Astrocyte (in vitro differentiated cells and primary cell): ENCODE results near the gene SHC3. TPM values are rescaled to one million over a fixed set of nuclear protein-coding genes. Genes with fewer than 3 reads are reported as not detected.

Source experiments
- DNase-seq: peaks from one replicate; pipeline ENCODE4 v3.0.0-alpha.2; 2010; ENCODE audit warnings: low read depth
- FAIRE-seq: peaks from 2 replicates; lab custom pipeline; 2011; peaks lifted over from hg19 to GRCh38; lab: Jason Lieb, UNC
- H2AFZ ChIP-seq: 2 replicates; pipeline ENCODE4 v1.6.0; 2012; ENCODE audit warnings: low read depth, low read length, inconsistent platforms
- H3K27ac ChIP-seq: 2 replicates; pipeline ENCODE4 v1.5.1; 2011; ENCODE audit warnings: low read depth, low read length, inconsistent platforms
- H3K27me3 ChIP-seq: 2 replicates; pipeline ENCODE4 v1.6.0; 2011; ENCODE audit warnings: low read length, inconsistent platforms; ENCODE audit not compliant: insufficient read depth
- H3K36me3 ChIP-seq: 2 replicates; pipeline ENCODE4 v1.5.1; 2011; ENCODE audit warnings: low read length, inconsistent platforms; ENCODE audit not compliant: insufficient read depth
- H3K4me1 ChIP-seq: 2 replicates; pipeline ENCODE4 v1.5.1; 2011; ENCODE audit warnings: low read length, inconsistent platforms; ENCODE audit not compliant: insufficient read depth
- H3K4me2 ChIP-seq: 2 replicates; pipeline ENCODE4 v1.6.0; 2012; ENCODE audit warnings: low read length, inconsistent platforms
- H3K4me3 ChIP-seq: 2 replicates; pipeline ENCODE4 v1.5.1; 2011; ENCODE audit warnings: low read depth, mild to moderate bottlenecking, low read length, inconsistent platforms; ENCODE audit not compliant: insufficient read depth
- H3K79me2 ChIP-seq: 2 replicates; pipeline ENCODE4 v1.6.0; 2012; ENCODE audit warnings: mild to moderate bottlenecking, low read length, inconsistent platforms; ENCODE audit not compliant: insufficient read depth
- H3K9ac ChIP-seq: 2 replicates; pipeline ENCODE4 v1.6.0; 2012; ENCODE audit warnings: mild to moderate bottlenecking, low read length, inconsistent platforms
- H3K9me3 ChIP-seq: 2 replicates; pipeline ENCODE4 v1.5.1; 2012; ENCODE audit warnings: low read depth, mild to moderate bottlenecking, low read length, inconsistent platforms; ENCODE audit not compliant: insufficient read depth
- H4K20me1 ChIP-seq: 2 replicates; pipeline ENCODE4 v1.6.0; 2012; ENCODE audit warnings: low read length, inconsistent platforms; ENCODE audit not compliant: insufficient read depth
- H3K27ac Mint-ChIP-seq: one replicate; pipeline ENCODE4 v1.8.0; 2021; ENCODE audit warnings: mild to moderate bottlenecking, mixed read lengths; ENCODE audit not compliant: unreplicated experiment
- H3K27me3 Mint-ChIP-seq: one replicate; pipeline ENCODE4 v1.8.0; 2021; ENCODE audit warnings: low read depth, mixed read lengths; ENCODE audit not compliant: unreplicated experiment
- H3K36me3 Mint-ChIP-seq: one replicate; pipeline ENCODE4 v1.8.0; 2021; ENCODE audit warnings: low read depth, mixed read lengths; ENCODE audit not compliant: unreplicated experiment
- H3K4me1 Mint-ChIP-seq: one replicate; pipeline ENCODE4 v1.8.0; 2021; ENCODE audit warnings: low read depth, mixed read lengths; ENCODE audit not compliant: unreplicated experiment
- H3K4me3 Mint-ChIP-seq: one replicate; pipeline ENCODE4 v1.8.0; 2021; ENCODE audit warnings: mild to moderate bottlenecking, moderate library complexity, mixed read lengths; ENCODE audit not compliant: unreplicated experiment
- H3K9me3 Mint-ChIP-seq: one replicate; pipeline ENCODE4 v1.8.0; 2021; ENCODE audit warnings: mild to moderate bottlenecking, mixed read lengths; ENCODE audit not compliant: unreplicated experiment
- CTCF ChIP-seq: IDR thresholded peaks from 2 replicates; pipeline ENCODE4 v1.5.1; 2011; ENCODE audit warnings: low read depth, mild to moderate bottlenecking, inconsistent platforms, low read length, moderate library complexity; ENCODE audit not compliant: insufficient read depth
- EZH2 ChIP-seq: IDR thresholded peaks from 2 replicates; pipeline ENCODE4 v1.6.1; 2012; ENCODE audit warnings: mild to moderate bottlenecking, low read length, inconsistent platforms; ENCODE audit not compliant: insufficient read depth
- total RNA-seq: library from RNA; stranded (reverse); gene quantifications from 2 replicates; pipeline ENCODE4 v1.2.1, GENCODE V29; 2021

SHC3 gene
- total RNA-seq, 1 donor from 2014 or later: 4.6 TPM

- no peak for FAIRE-seq
- H3K4me1 ChIP-seq: no peaks in the 10 kb centered on the region
- Mint-ChIP-seq H3K9me3 (peaks cover 3% of the 10 kb centered on the region), H3K27ac (no peak overlapping the region), H3K4me1 (no peaks in the 10 kb centered on the region), H3K4me3 (no peak overlapping the region), H3K27me3 (no peaks in the 10 kb centered on the region), H3K36me3 (no peaks in the 10 kb centered on the region)
- H3K4me3 ChIP-seq: no peak overlapping the region
- no peak for DNase-seq
- peaks cover 4% of the 10 kb centered on the region for H4K20me1 ChIP-seq
- H3K9me3 ChIP-seq: no peaks in the 10 kb centered on the region
- TF ChIP-seq CTCF (no peak), EZH2 (no peak)
- H3K27ac ChIP-seq: no peak overlapping the region
- no peak overlapping the region for H3K9ac ChIP-seq
- H3K36me3 ChIP-seq: peaks cover 3% of the 10 kb centered on the region
- H3K27me3 ChIP-seq: no peaks in the 10 kb centered on the region
- H3K4me2 ChIP-seq: no peak overlapping the region
- H3K79me2 ChIP-seq: no peaks in the 10 kb centered on the region
- no peak overlapping the region for H2AFZ ChIP-seq
Observed at GRCh38 chr9:89096807-89097206, 81.8 kb downstream of the SHC3 start.

GRCh38 chr9:89095761-89096528, 82.7 kb downstream of the SHC3 start:
- no peak overlapping the region for H3K27ac Mint-ChIP-seq
- H3K36me3 Mint-ChIP-seq: no peaks in the 10 kb centered on the region
- no peaks in the 10 kb centered on the region for H3K4me1 Mint-ChIP-seq
- H3K36me3 ChIP-seq: peaks cover 5% of the 10 kb centered on the region
- H3K4me3 ChIP-seq: no peak overlapping the region
- H3K4me3 Mint-ChIP-seq: no peak overlapping the region
- H3K27me3 ChIP-seq: no peaks in the 10 kb centered on the region
- DNase-seq (no peak), FAIRE-seq (no peak)
- peaks cover 4% of the 10 kb centered on the region for H4K20me1 ChIP-seq
- TF ChIP-seq EZH2: no peak
- TF ChIP-seq CTCF: no peak
- H3K9me3 ChIP-seq: no peaks in the 10 kb centered on the region
- H3K9me3 Mint-ChIP-seq: peaks cover 3% of the 10 kb centered on the region
- H3K4me1 ChIP-seq: no peaks in the 10 kb centered on the region
- H3K27ac ChIP-seq: no peak overlapping the region
- H2AFZ ChIP-seq: no peak overlapping the region
- no peaks in the 10 kb centered on the region for H3K27me3 Mint-ChIP-seq
- no peak overlapping the region for H3K4me2 ChIP-seq
- H3K9ac ChIP-seq: no peak overlapping the region
- no peaks in the 10 kb centered on the region for H3K79me2 ChIP-seq
